K562 (cell line): ENCODE measurements around the gene SNX9. TPM values are rescaled to one million over a fixed set of nuclear protein-coding genes. Genes with fewer than 3 reads are reported as not detected.

Experiments
- ETS2 ChIP-seq: IDR thresholded peaks from 2 replicates; pipeline ENCODE4 v1.6.1; 2016; ENCODE audit warnings: borderline replicate concordance, missing genetic modification characterization, mild to moderate bottlenecking, moderate library complexity, missing compliant biosample characterization; ENCODE audit not compliant: poor library complexity, severe bottlenecking
- JUND ChIP-seq, 2 experiments: IDR thresholded peaks; 2 replicates in 1 of 2; 3 replicates in 1 of 2; pipeline ENCODE4 v1.6.1; 2011; ENCODE audit warnings: borderline replicate concordance in 2 of 2, low read depth in 2 of 2, low read length in 2 of 2, improper control_type of control experiment in 1 of 2, missing biosample characterization in 1 of 2, missing genetic modification characterization in 1 of 2, missing genetic modification reagents in 1 of 2
- MTA3 ChIP-seq: fragments of 450-650 bp; formaldehyde crosslinking; IDR thresholded peaks from 2 replicates; pipeline ENCODE4 v1.6.1; 2017; ENCODE audit warnings: mild to moderate bottlenecking, borderline replicate concordance
- RBM17 ChIP-seq: fragments of 200-400 bp; formaldehyde crosslinking; IDR thresholded peaks from 2 replicates; pipeline ENCODE4 v1.6.1; 2017; ENCODE audit warnings: low read depth, mild to moderate bottlenecking, low read length, borderline replicate concordance
- SIX5 ChIP-seq, 2 experiments: IDR thresholded peaks; 2 replicates each; pipeline ENCODE4 v1.6.1; 2011; ENCODE audit warnings: low read length in 2 of 2, borderline replicate concordance in 1 of 2, low read depth in 1 of 2, mild to moderate bottlenecking in 1 of 2, moderate library complexity in 1 of 2; ENCODE audit not compliant: insufficient read depth in 1 of 2
- STAT6 ChIP-seq: sonication (generic); formaldehyde crosslinking; IDR thresholded peaks from 2 replicates; pipeline ENCODE4 v1.8.1; 2023; ENCODE audit warnings: mild to moderate bottlenecking, missing genetic modification reagents
- TCF3 ChIP-seq: sonication (generic); formaldehyde crosslinking; IDR thresholded peaks from 2 replicates; pipeline ENCODE4 v1.4.0; 2020; ENCODE audit warnings: mild to moderate bottlenecking, missing genetic modification reagents
- ZBTB8A ChIP-seq: fragments of 450-650 bp; IDR thresholded peaks from 2 replicates; pipeline ENCODE4 v1.6.1; 2018; ENCODE audit warnings: mild to moderate bottlenecking, moderate library complexity; ENCODE audit not compliant: partially characterized antibody
- ZNF318 ChIP-seq, 2 experiments: fragments of 450-650 bp; IDR thresholded peaks; 2 replicates each; pipeline ENCODE4 v1.6.1; 2016; ENCODE audit warnings: mild to moderate bottlenecking in 2 of 2, borderline replicate concordance in 1 of 2, low read depth in 1 of 2, moderate library complexity in 1 of 2
- ZNF436 ChIP-seq: fragments of 250-450, 450-650 bp; sonication (Bioruptor Pico); formaldehyde crosslinking; IDR thresholded peaks from 2 replicates; pipeline ENCODE4 v1.7.0; 2020; ENCODE audit warnings: mild to moderate bottlenecking
- ZNF639 ChIP-seq, 2 experiments: fragments of 200-800 bp in 1 of 2; sonication (Bioruptor generic) in 1 of 2; sonication (generic) in 1 of 2; formaldehyde crosslinking in 1 of 2; IDR thresholded peaks in 1 of 2; conservative IDR thresholded peaks in 1 of 2; 2 replicates each; pipeline versions ENCODE4 v1.5.0 to v1.6.1; 2016 to 2020; ENCODE audit warnings: missing compliant biosample characterization in 1 of 2, missing genetic modification characterization in 1 of 2, missing genetic modification reagents in 1 of 2
- polyA plus RNA-seq, 8 experiments: library from polyadenylated mRNA; depleted of rRNA in 4 of 8; stranded (reverse) in 5 of 8; unstranded in 3 of 8; fragments of >200 nt; fragmentation: Nextera tagmentation in 2 of 8; fragmentation: Illumina TruSeq in 1 of 8; extraction: Ambion mirVana in 2 of 8; extraction: Trizol in 1 of 8; gene quantifications; 2 replicates each; pipeline versions ENCODE4 v1.2.1 to v1.2.3, GENCODE V29; 2011 to 2014; ENCODE audit warnings: inconsistent platforms in 1 of 8, missing spikeins in 1 of 8
- total RNA-seq, 7 experiments: library from RNA; depleted of rRNA in 6 of 7; stranded (reverse); fragments of >200 nt in 6 of 7; fragmentation: Illumina TruSeq in 2 of 7; extraction: Trizol in 2 of 7; gene quantifications; 2 replicates each; pipeline versions ENCODE4 v1.2.1 to v1.2.3, GENCODE V29; 2011 to 2021; ENCODE audit warnings: low replicate concordance in 1 of 7

Gene SNX9
- total and polyA plus RNA-seq, 9 of the 15 experiments (the other 6 are each of a cell fraction or from before 2014, with no cell fraction given): 6.0 to 81.7 (median 57.1) TPM

- TF ChIP-seq RBM17 (no peak), JUND (IDR thresholded peaks at IDR 0.05; ENCODE audit: borderline replicate concordance, low read depth, low read length) (peak; percentile 11; the same call in 1 of the 2 replicates), JUND (tag; IDR thresholded peaks at IDR 0.05; ENCODE audit: borderline replicate concordance, low read depth, low read length) (no peak; the same call in 2 of the 3 replicates), ZNF318 (IDR thresholded peaks at IDR 0.05; ENCODE audit: borderline replicate concordance in 1 of 2, low read depth in 1 of 2) (no peak), MTA3 (no peak), TCF3 (0 out of 2 replicates have a peak, but pooled peaks have one; percentile 25), ZNF436 (no peak), ZNF639 (CRISPR knock-in tag; conservative IDR thresholded peaks at IDR 0.05 in 1 of 2, IDR thresholded peaks at IDR 0.05 in 1 of 2) (no peak), STAT6 (no peak), ETS2 (no peak), SIX5 (IDR thresholded peaks at IDR 0.05; ENCODE audit: borderline replicate concordance in 1 of 2, insufficient read depth in 1 of 2, low read depth in 1 of 2, low read length in 2 of 2) (no peak), ZBTB8A (no peak)
These were observed 50.8 kb downstream of the SNX9 start (continued) for GRCh38 chr6:157873735-157874344.
